Activated B cell treated with CpG ODN at 0.5 μM for 24 hours (primary cell): ENCODE data around the gene MACF1. TPM values are rescaled to one million over a fixed set of nuclear protein-coding genes. Genes with fewer than 3 reads are reported as not detected.
"Not testable (repeated sequence)": the region's sequence is repeated elsewhere in the genome, so short reads cannot be mapped to it uniquely, and the experiment has no call there.

Experiments used
- ATAC-seq: fragments of 200-7000 bp; cut with Tn5 transposase; one replicate; pipeline ENCODE4 v1.10.0; 2021; ENCODE audit warnings: low read depth, mild to moderate bottlenecking, moderate library complexity
- CTCF ChIA-PET: fragments of 350-600 bp; sonication (Branson Sonifier 250); formaldehyde crosslinking; loops from one replicate; lab custom pipeline; 2021; ENCODE audit warnings: antibody characterized with exemption; lab: Charles Lee
- POLR2A ChIA-PET: fragments of 350-600 bp; sonication (Branson Sonifier 250); formaldehyde crosslinking; loops from one replicate; lab custom pipeline; 2021; ENCODE audit warnings: antibody characterized with exemption; lab: Charles Lee
- DNase-seq: peaks from one replicate; pipeline ENCODE4 v3.0.0; 2022
- H3K27ac Mint-ChIP-seq: one replicate; pipeline ENCODE4 v1.8.0; 2020; ENCODE audit warnings: mixed read lengths
- H3K27me3 Mint-ChIP-seq: one replicate; pipeline ENCODE4 v1.8.0; 2021; ENCODE audit warnings: mixed read lengths
- H3K36me3 Mint-ChIP-seq: one replicate; pipeline ENCODE4 v1.8.0; 2021; ENCODE audit warnings: low read depth, mixed read lengths
- H3K4me1 Mint-ChIP-seq: one replicate; pipeline ENCODE4 v1.8.0; 2021; ENCODE audit warnings: mixed read lengths
- H3K4me3 Mint-ChIP-seq: one replicate; pipeline ENCODE4 v1.8.0; 2020; ENCODE audit warnings: mild to moderate bottlenecking, mixed read lengths
- H3K9me3 Mint-ChIP-seq: one replicate; pipeline ENCODE4 v1.8.0; 2020; ENCODE audit warnings: mixed read lengths
- intact Hi-C: fragments of 100-400 bp; cut with micrococcal nuclease; formaldehyde crosslinking; loops from one replicate; pipeline ENCODE4 v1.15.1; 2024
- total RNA-seq: library from RNA; stranded (reverse); gene quantifications from 2 replicates; pipeline ENCODE4 v1.2.3, GENCODE V29; 2022
- TF ChIP-seq, protein P1 (sequence below): fragments of 200-600 bp; IDR thresholded peaks from one replicate; pipeline ENCODE4 v1.8.0; 2022; ENCODE audit warnings: antibody characterized with exemption, mild to moderate bottlenecking

MACF1 gene
- total RNA-seq, 1 donor from 2014 or later, result 286 TPM

DNA sequence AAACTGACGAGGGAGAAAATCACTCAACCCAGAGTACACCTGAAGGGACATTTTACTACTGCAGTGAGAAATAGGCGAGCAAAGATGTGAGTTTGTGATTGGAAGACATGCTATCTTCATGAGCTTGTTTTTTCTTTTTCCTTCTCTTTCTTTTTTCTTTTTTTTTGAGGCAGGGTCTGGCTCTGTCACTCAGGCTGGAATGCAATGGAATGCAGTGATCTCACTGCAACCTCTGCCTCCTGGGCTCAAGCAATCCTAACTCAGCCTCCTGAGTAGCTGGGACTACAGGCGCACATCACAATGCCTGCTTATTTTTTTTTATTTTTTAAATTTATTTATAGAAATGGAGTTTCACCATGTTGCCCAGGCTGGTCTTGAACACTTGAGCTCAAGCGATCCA lies 312.3 kb downstream of the MACF1 start:
- H3K36me3 Mint-ChIP-seq, H3K27ac Mint-ChIP-seq, H3K27me3 Mint-ChIP-seq, H3K9me3 Mint-ChIP-seq, ATAC-seq, H3K4me3 Mint-ChIP-seq, intact Hi-C loops, CTCF ChIA-PET, POLR2A ChIA-PET, H3K4me1 Mint-ChIP-seq, DNase-seq: not testable (repeated sequence)

DNA sequence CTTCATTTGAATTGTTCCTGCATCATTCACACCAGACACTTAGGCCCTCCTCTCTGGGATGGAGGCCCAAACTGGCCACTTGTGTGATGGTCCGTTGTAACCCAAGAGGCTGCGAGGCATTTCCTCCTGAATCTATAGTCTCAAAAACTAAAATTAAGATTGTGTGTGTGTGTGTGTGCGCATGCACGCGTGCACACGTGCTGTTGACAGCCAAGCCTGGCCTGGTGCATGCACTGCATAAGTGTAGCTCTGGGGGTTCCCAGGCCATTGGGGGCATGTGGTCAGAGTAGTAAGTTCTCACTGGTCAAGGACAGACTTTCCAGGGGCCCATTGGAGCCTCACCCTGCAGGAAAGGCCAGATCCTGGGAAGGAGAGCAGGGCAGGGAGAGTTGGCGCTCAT lies 313.4 kb downstream of the MACF1 start:
- H3K27me3 Mint-ChIP-seq, H3K9me3 Mint-ChIP-seq, DNase-seq, H3K4me3 Mint-ChIP-seq, ATAC-seq, H3K36me3 Mint-ChIP-seq, intact Hi-C loops, CTCF ChIA-PET, H3K4me1 Mint-ChIP-seq, H3K27ac Mint-ChIP-seq, POLR2A ChIA-PET: not testable (repeated sequence)

DNA sequence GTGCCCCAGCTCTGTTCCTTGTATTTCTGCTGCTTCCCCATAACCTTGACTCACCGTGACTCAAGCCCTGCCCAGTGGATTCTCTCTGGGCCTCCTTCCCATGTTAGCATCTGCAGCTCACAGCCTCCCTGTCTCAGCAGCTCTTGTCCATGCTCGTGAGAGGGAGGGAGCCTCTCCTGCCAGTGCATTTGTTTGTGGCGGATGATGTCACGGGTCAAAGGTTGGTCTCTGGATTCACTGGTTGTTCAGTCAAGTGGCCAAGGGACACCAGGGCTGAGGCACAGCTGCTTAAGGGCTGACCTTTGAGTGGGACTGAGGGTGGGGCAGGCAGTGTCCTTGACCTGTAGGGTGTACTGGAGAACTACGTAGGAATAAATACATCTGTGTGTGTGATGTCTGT lies 314.9 kb downstream of the MACF1 start:
- H3K27me3 Mint-ChIP-seq, DNase-seq, H3K36me3 Mint-ChIP-seq, H3K27ac Mint-ChIP-seq, intact Hi-C loops, ATAC-seq, CTCF ChIA-PET, H3K4me1 Mint-ChIP-seq, H3K4me3 Mint-ChIP-seq, H3K9me3 Mint-ChIP-seq, POLR2A ChIA-PET: not testable (repeated sequence)

DNA sequence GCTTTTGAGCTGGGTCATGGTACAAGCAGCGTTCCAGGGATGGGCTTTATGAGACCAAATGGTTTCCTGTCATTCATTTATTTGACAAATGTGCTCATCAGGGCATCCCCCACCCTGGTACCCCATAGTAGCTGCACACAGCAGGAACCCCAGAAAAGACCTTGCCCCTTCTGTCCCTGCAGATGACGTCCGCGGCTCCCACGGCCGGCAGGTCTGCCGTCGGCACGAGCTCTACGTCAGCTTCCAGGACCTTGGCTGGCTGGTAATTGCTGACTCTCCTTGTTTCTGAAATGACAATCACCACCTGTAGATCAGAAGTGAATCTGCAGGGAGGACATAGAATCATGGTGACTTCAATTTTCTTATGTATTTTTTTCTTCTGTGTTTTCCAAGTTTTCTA lies 317.7 kb downstream of the MACF1 start:
- ATAC-seq, intact Hi-C loops, H3K27ac Mint-ChIP-seq, CTCF ChIA-PET, H3K4me3 Mint-ChIP-seq, H3K27me3 Mint-ChIP-seq, DNase-seq, H3K9me3 Mint-ChIP-seq, H3K36me3 Mint-ChIP-seq, POLR2A ChIA-PET: not testable (repeated sequence)
- peaks cover 32% of the 10 kb centered on the region for H3K4me1 Mint-ChIP-seq

DNA sequence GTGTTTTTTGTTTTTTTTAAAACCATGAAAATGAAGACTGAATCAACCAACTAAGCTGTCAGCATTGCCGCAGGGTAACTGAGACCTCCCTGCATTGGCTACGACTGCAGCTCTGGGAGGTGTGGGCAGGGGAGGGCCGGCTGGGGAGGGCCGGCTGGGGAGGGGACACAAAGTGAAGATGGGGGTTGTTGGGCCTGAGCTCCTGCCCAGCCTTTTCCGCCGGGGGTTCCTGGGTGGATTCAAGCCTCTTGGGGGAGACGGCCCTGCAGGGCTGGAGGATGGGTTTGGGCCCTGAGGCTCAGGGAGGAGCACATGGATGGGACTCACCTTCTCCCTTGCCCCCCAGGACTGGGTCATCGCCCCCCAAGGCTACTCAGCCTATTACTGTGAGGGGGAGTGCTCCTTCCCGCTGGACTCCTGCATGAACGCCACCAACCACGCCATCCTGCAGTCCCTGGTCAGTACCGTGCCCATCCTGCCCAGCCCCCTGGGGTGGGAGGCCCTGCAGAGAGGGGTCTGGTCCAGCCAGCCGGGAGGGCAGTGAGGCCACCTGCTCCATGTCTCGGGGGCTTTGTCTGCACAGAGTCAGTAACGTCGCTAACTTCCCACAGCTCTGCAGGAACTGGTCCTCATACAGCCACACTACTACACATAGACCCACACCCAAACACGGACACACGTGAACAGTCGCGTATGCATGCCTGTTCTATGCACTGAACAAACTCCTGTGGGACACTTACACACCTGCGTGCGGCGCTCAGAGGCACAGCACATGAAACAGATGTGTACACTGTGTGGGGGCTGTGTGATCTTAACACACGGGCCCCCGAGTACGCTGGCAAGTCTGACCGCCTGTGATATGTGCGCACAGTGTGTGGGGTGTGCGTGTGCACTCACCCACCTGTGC lies 318.4 kb downstream of the MACF1 start:
- ATAC-seq (no peak), DNase-seq (no peak)
- Mint-ChIP-seq H3K9me3 (no peaks in the 10 kb centered on the region), H3K4me1 (peaks cover 32% of the 10 kb centered on the region), H3K36me3 (peaks cover 5% of the 10 kb centered on the region), H3K4me3 (no peak overlapping the region), H3K27ac (no peak overlapping the region), H3K27me3 (no peaks in the 10 kb centered on the region)
- ChIA-PET CTCF (no interaction called here), POLR2A (no interaction called here)
- intact Hi-C loops, result no loop called here
- TF ChIP-seq, protein P1, sequence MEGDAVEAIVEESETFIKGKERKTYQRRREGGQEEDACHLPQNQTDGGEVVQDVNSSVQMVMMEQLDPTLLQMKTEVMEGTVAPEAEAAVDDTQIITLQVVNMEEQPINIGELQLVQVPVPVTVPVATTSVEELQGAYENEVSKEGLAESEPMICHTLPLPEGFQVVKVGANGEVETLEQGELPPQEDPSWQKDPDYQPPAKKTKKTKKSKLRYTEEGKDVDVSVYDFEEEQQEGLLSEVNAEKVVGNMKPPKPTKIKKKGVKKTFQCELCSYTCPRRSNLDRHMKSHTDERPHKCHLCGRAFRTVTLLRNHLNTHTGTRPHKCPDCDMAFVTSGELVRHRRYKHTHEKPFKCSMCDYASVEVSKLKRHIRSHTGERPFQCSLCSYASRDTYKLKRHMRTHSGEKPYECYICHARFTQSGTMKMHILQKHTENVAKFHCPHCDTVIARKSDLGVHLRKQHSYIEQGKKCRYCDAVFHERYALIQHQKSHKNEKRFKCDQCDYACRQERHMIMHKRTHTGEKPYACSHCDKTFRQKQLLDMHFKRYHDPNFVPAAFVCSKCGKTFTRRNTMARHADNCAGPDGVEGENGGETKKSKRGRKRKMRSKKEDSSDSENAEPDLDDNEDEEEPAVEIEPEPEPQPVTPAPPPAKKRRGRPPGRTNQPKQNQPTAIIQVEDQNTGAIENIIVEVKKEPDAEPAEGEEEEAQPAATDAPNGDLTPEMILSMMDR, result no peak

DNA sequence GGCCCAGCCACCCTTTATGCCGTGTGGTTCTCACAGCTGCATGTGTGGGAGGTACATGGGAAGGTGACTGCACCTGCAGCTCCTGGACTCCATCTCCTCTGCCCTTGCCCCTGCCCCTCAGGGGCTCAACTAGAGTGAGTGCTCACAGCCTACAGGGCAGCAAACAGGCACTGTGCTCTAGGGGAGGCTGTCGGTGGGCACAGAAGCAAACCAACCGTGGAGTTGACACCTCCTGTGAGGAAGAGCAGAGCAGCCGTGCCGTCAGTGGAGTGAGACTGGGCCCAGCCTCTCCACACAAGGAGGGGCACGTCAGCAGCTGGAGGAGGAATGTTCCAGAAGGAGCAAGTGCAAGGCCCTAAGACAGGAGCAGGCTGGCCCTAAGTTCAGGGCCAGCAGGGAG lies 319.7 kb downstream of the MACF1 start:
- POLR2A ChIA-PET, result no interaction called here
- H3K4me3 Mint-ChIP-seq, result peak overlapping the region; percentile 24
- CTCF ChIA-PET, result no interaction called here
- peaks cover 9% of the 10 kb centered on the region for H3K36me3 Mint-ChIP-seq
- ATAC-seq (no peak), DNase-seq (no peak)
- TF ChIP-seq, protein P1, result no peak
- peak overlapping the region; percentile 60 for H3K27ac Mint-ChIP-seq
- H3K4me1 Mint-ChIP-seq, result peaks cover 32% of the 10 kb centered on the region
- no peaks in the 10 kb centered on the region for H3K27me3 Mint-ChIP-seq
- no peaks in the 10 kb centered on the region for H3K9me3 Mint-ChIP-seq
- intact Hi-C loops, result no loop called here

DNA sequence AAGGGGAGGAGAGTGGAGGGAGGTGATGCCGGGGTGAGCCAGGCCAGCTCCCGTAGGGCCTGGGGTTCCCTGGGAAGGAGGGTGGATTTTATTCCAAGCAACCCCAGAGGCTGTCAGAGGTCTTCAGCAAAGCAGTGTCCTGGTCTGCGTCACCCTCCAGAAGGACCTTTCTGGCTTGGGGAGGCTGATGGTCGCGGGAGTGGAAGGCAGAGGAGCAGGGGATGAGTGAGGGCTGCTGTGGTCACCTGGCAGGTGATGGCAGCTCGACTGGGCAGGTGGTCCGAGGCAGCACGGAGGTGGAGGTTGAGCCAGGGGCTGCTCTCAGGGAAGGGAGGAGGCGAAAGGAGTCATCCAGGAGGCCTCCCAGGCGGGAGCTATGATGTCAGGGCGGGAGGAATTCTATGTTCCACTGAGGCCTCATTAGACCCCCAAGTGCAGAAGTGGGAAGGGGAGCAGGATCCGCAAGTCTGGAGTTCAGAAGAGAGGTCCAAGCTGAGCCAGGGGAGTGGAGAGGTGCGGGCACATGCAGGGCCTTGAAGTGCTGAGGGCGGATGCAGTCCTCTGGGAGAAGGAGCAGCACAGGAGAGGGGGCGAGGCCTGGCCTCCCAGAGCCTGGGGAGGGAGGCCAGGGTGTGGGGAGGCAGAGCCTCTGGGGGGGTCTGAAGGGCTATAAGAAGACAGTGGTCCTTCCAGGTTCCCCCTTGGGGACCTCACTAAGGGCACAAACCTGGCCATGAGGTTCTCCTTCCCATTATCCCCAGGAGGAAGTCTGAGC lies 320.3 kb downstream of the MACF1 start:
- H3K36me3 Mint-ChIP-seq, result peaks cover 15% of the 10 kb centered on the region
- H3K4me1 Mint-ChIP-seq, result peaks cover 32% of the 10 kb centered on the region
- intact Hi-C loops, result loop anchor here (5.0 kb wide), 2 partner anchors 32 to 422 kb away; partner anchors contain the start of gene BMP8A
- ATAC-seq (no peak), DNase-seq (no peak)
- H3K9me3 Mint-ChIP-seq, result no peaks in the 10 kb centered on the region
- ChIA-PET POLR2A (no interaction called here), CTCF (interaction anchor here (0.6 kb wide), 1 partner anchor 1082 kb away, joined by 3 read pairs; no protein-coding TSS in a partner anchor)
- no peaks in the 10 kb centered on the region for H3K27me3 Mint-ChIP-seq
- H3K27ac Mint-ChIP-seq, result peak overlapping the region; percentile 60
- TF ChIP-seq, protein P1, result no peak
- H3K4me3 Mint-ChIP-seq, result no peak overlapping the region
